Measurements from ENCODE around the gene LDLRAD3.
"Not testable (repeated sequence)": the region's sequence is repeated elsewhere in the genome, so short reads cannot be mapped to it uniquely, and the experiment has no call there.

The LDLRAD3 gene

GRCh38 chr11:36037031-36037430, 93.2 kb downstream of the LDLRAD3 start:
- Histone ChIP-seq H3K4me1 (ENCODE audit: control insufficient read depth, insufficient read depth, low read length) (no peaks in the 10 kb centered on the region), H3K4me3 (ENCODE audit: low read length) (no peak overlapping the region), H3K9ac (ENCODE audit: low read length) (no peak overlapping the region), H3K27ac (ENCODE audit: low read depth, low read length) (no peak overlapping the region), H3K27me3 (ENCODE audit: control insufficient read depth, insufficient read depth, low read length) (no peaks in the 10 kb centered on the region), H3K36me3 (ENCODE audit: control insufficient read depth, insufficient read depth, low read length) (no peaks in the 10 kb centered on the region)

- no peaks in the 10 kb centered on the region for H3K36me3 ChIP-seq (ENCODE audit: control insufficient read depth, insufficient read depth, low read length)
- H3K27me3 ChIP-seq (ENCODE audit: control insufficient read depth, insufficient read depth, low read length): no peaks in the 10 kb centered on the region
- H3K9ac ChIP-seq (ENCODE audit: low read length): no peak overlapping the region
- H3K4me3 ChIP-seq (ENCODE audit: low read length): no peak overlapping the region
- H3K4me1 ChIP-seq (ENCODE audit: control insufficient read depth, insufficient read depth, low read length): no peaks in the 10 kb centered on the region
- no peak overlapping the region for H3K27ac ChIP-seq (ENCODE audit: low read depth, low read length)
These were observed 94.7 kb downstream of the LDLRAD3 start for GRCh38 chr11:36038541-36038940.

GRCh38 chr11:36039471-36039870, 95.6 kb downstream of the LDLRAD3 start:
- no peaks in the 10 kb centered on the region for H3K27me3 ChIP-seq (ENCODE audit: control insufficient read depth, insufficient read depth, low read length)
- no peak overlapping the region for H3K9ac ChIP-seq (ENCODE audit: low read length)
- H3K4me1 ChIP-seq (ENCODE audit: control insufficient read depth, insufficient read depth, low read length): no peaks in the 10 kb centered on the region
- H3K27ac ChIP-seq (ENCODE audit: low read depth, low read length): no peak overlapping the region
- no peaks in the 10 kb centered on the region for H3K36me3 ChIP-seq (ENCODE audit: control insufficient read depth, insufficient read depth, low read length)
- H3K4me3 ChIP-seq (ENCODE audit: low read length): no peak overlapping the region

- no peak overlapping the region for H3K9ac ChIP-seq (ENCODE audit: low read length)
- no peaks in the 10 kb centered on the region for H3K4me1 ChIP-seq (ENCODE audit: control insufficient read depth, insufficient read depth, low read length)
- no peak overlapping the region for H3K27ac ChIP-seq (ENCODE audit: low read depth, low read length)
- no peak overlapping the region for H3K4me3 ChIP-seq (ENCODE audit: low read length)
- H3K36me3 ChIP-seq (ENCODE audit: control insufficient read depth, insufficient read depth, low read length): no peaks in the 10 kb centered on the region
- no peaks in the 10 kb centered on the region for H3K27me3 ChIP-seq (ENCODE audit: control insufficient read depth, insufficient read depth, low read length)
These were observed 98.2 kb downstream of the LDLRAD3 start for GRCh38 chr11:36041988-36042611.

GRCh38 chr11:36044636-36045035, 100.8 kb downstream of the LDLRAD3 start:
- Histone ChIP-seq H3K9ac (ENCODE audit: low read length) (no peak overlapping the region), H3K36me3 (ENCODE audit: control insufficient read depth, insufficient read depth, low read length) (no peaks in the 10 kb centered on the region), H3K27ac (ENCODE audit: low read depth, low read length) (no peak overlapping the region), H3K4me3 (ENCODE audit: low read length) (no peak overlapping the region), H3K27me3 (ENCODE audit: control insufficient read depth, insufficient read depth, low read length) (no peaks in the 10 kb centered on the region), H3K4me1 (ENCODE audit: control insufficient read depth, insufficient read depth, low read length) (no peaks in the 10 kb centered on the region)

GRCh38 chr11:36045945-36046344, 102.1 kb downstream of the LDLRAD3 start:
- H3K4me1 ChIP-seq (ENCODE audit: control insufficient read depth, insufficient read depth, low read length); H3K27me3 ChIP-seq (ENCODE audit: control insufficient read depth, insufficient read depth, low read length); H3K9ac ChIP-seq (ENCODE audit: low read length); H3K27ac ChIP-seq (ENCODE audit: low read depth, low read length); H3K36me3 ChIP-seq (ENCODE audit: control insufficient read depth, insufficient read depth, low read length); H3K4me3 ChIP-seq (ENCODE audit: low read length): not testable (repeated sequence)

- H3K27ac ChIP-seq (ENCODE audit: low read depth, low read length): no peak overlapping the region
- H3K36me3 ChIP-seq (ENCODE audit: control insufficient read depth, insufficient read depth, low read length): no peaks in the 10 kb centered on the region
- H3K4me1 ChIP-seq (ENCODE audit: control insufficient read depth, insufficient read depth, low read length): no peaks in the 10 kb centered on the region
- no peak overlapping the region for H3K4me3 ChIP-seq (ENCODE audit: low read length)
- H3K27me3 ChIP-seq (ENCODE audit: control insufficient read depth, insufficient read depth, low read length): no peaks in the 10 kb centered on the region
- no peak overlapping the region for H3K9ac ChIP-seq (ENCODE audit: low read length)
These were observed 103.1 kb downstream of the LDLRAD3 start for GRCh38 chr11:36046932-36047331.

GRCh38 chr11:36047344-36047743, 103.5 kb downstream of the LDLRAD3 start:
- Histone ChIP-seq H3K36me3 (ENCODE audit: control insufficient read depth, insufficient read depth, low read length) (no peaks in the 10 kb centered on the region), H3K9ac (ENCODE audit: low read length) (no peak overlapping the region), H3K4me1 (ENCODE audit: control insufficient read depth, insufficient read depth, low read length) (no peaks in the 10 kb centered on the region), H3K27me3 (ENCODE audit: control insufficient read depth, insufficient read depth, low read length) (no peaks in the 10 kb centered on the region), H3K4me3 (ENCODE audit: low read length) (no peak overlapping the region), H3K27ac (ENCODE audit: low read depth, low read length) (no peak overlapping the region)

- H3K27me3 ChIP-seq (ENCODE audit: control insufficient read depth, insufficient read depth, low read length): no peaks in the 10 kb centered on the region
- H3K4me1 ChIP-seq (ENCODE audit: control insufficient read depth, insufficient read depth, low read length): no peaks in the 10 kb centered on the region
- H3K27ac ChIP-seq (ENCODE audit: low read depth, low read length): no peak overlapping the region
- no peak overlapping the region for H3K9ac ChIP-seq (ENCODE audit: low read length)
- no peak overlapping the region for H3K4me3 ChIP-seq (ENCODE audit: low read length)
- no peaks in the 10 kb centered on the region for H3K36me3 ChIP-seq (ENCODE audit: control insufficient read depth, insufficient read depth, low read length)
These were observed 104.8 kb downstream of the LDLRAD3 start for GRCh38 chr11:36048496-36049247.

- Histone ChIP-seq H3K36me3 (ENCODE audit: control insufficient read depth, insufficient read depth, low read length) (no peaks in the 10 kb centered on the region), H3K9ac (ENCODE audit: low read length) (no peak overlapping the region), H3K27me3 (ENCODE audit: control insufficient read depth, insufficient read depth, low read length) (no peaks in the 10 kb centered on the region), H3K4me3 (ENCODE audit: low read length) (no peak overlapping the region), H3K27ac (ENCODE audit: low read depth, low read length) (no peak overlapping the region), H3K4me1 (ENCODE audit: control insufficient read depth, insufficient read depth, low read length) (no peaks in the 10 kb centered on the region)
These were observed 107.6 kb downstream of the LDLRAD3 start for GRCh38 chr11:36051235-36052144.

GRCh38 chr11:36053281-36053680, 109.4 kb downstream of the LDLRAD3 start:
- Histone ChIP-seq H3K27ac (ENCODE audit: low read depth, low read length) (no peak overlapping the region), H3K27me3 (ENCODE audit: control insufficient read depth, insufficient read depth, low read length) (no peaks in the 10 kb centered on the region), H3K4me3 (ENCODE audit: low read length) (no peak overlapping the region), H3K4me1 (ENCODE audit: control insufficient read depth, insufficient read depth, low read length) (no peaks in the 10 kb centered on the region), H3K36me3 (ENCODE audit: control insufficient read depth, insufficient read depth, low read length) (no peaks in the 10 kb centered on the region), H3K9ac (ENCODE audit: low read length) (no peak overlapping the region)

GRCh38 chr11:36053862-36054261, 110.0 kb downstream of the LDLRAD3 start:
- no peaks in the 10 kb centered on the region for H3K4me1 ChIP-seq (ENCODE audit: control insufficient read depth, insufficient read depth, low read length)
- no peak overlapping the region for H3K9ac ChIP-seq (ENCODE audit: low read length)
- H3K27me3 ChIP-seq (ENCODE audit: control insufficient read depth, insufficient read depth, low read length): no peaks in the 10 kb centered on the region
- no peak overlapping the region for H3K4me3 ChIP-seq (ENCODE audit: low read length)
- no peaks in the 10 kb centered on the region for H3K36me3 ChIP-seq (ENCODE audit: control insufficient read depth, insufficient read depth, low read length)
- H3K27ac ChIP-seq (ENCODE audit: low read depth, low read length): no peak overlapping the region

All from rectal smooth muscle tissue (tissue), 1 donor.